Measurements from ENCODE around the gene SETD2.

GRCh38 chr3:46991406-46992165 is 172.3 kb downstream of the SETD2 start:
- TF ChIP-seq CTCF (IDR thresholded peaks at IDR 0.05; ENCODE audit: low read depth, low read length, missing input control) = no peak
- TF ChIP-seq TAF1 (conservative IDR thresholded peaks at IDR 0.05) = no peak
- TF ChIP-seq, protein P1, sequence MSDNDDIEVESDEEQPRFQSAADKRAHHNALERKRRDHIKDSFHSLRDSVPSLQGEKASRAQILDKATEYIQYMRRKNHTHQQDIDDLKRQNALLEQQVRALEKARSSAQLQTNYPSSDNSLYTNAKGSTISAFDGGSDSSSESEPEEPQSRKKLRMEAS (IDR thresholded peaks at IDR 0.05) = no peak
- no peak for TF ChIP-seq RAD21 (IDR thresholded peaks at IDR 0.05)
